Stimulated activated CD4-positive, alpha-beta T cell treated with anti-CD3 and anti-CD28 coated beads, Interleukin-15, amount 100 ng/mL, for 48 hours (primary cell): ENCODE results near the gene SLC1A7.

ENCODE experiments used
- DNase-seq, 2 donors: peaks; one replicate each; pipeline ENCODE4 v3.0.0-alpha.2; 2020; ENCODE audit warnings: low read depth in 2 of 2

Gene SLC1A7

GRCh38 chr1:53133261-53134041 lies 9.0 kb downstream of the SLC1A7 start:
- DNase-seq = no peak

GRCh38 chr1:53132176-53132575 lies 10.3 kb downstream of the SLC1A7 start:
- no peak for DNase-seq

GRCh38 chr1:53131590-53131938 lies 10.9 kb downstream of the SLC1A7 start:
- no peak for DNase-seq

GRCh38 chr1:53130878-53131589 lies 11.4 kb downstream of the SLC1A7 start:
- no peak for DNase-seq

- no peak for DNase-seq
Measured at GRCh38 chr1:53130598-53130877, 11.9 kb downstream of the SLC1A7 start.

- DNase-seq = no peak
Measured at GRCh38 chr1:53129891-53130597, 12.4 kb downstream of the SLC1A7 start.

- no peak for DNase-seq
Measured at GRCh38 chr1:53128401-53128800, 14.0 kb downstream of the SLC1A7 start.

GRCh38 chr1:53127546-53127945 lies 14.9 kb downstream of the SLC1A7 start:
- DNase-seq = no peak

GRCh38 chr1:53126495-53126894 lies 15.9 kb downstream of the SLC1A7 start:
- no peak for DNase-seq

- no peak for DNase-seq
Measured at GRCh38 chr1:53125623-53126360, 16.6 kb downstream of the SLC1A7 start.

- DNase-seq = no peak
Measured at GRCh38 chr1:53125122-53125521, 17.3 kb downstream of the SLC1A7 start.

- no peak for DNase-seq
Measured at GRCh38 chr1:53123453-53124140, 18.8 kb downstream of the SLC1A7 start.

GRCh38 chr1:53122961-53123413 lies 19.5 kb downstream of the SLC1A7 start:
- DNase-seq = no peak

GRCh38 chr1:53122201-53122885 lies 20.1 kb downstream of the SLC1A7 start:
- DNase-seq = no peak

GRCh38 chr1:53121319-53122172 lies 20.9 kb downstream of the SLC1A7 start:
- DNase-seq = no peak

- DNase-seq = no peak
Measured at GRCh38 chr1:53120659-53121058, 21.8 kb downstream of the SLC1A7 start.

GRCh38 chr1:53117836-53118235 lies 24.6 kb downstream of the SLC1A7 start:
- DNase-seq = no peak

GRCh38 chr1:53116933-53117600 lies 25.4 kb downstream of the SLC1A7 start:
- no peak for DNase-seq

GRCh38 chr1:53116307-53116810 lies 26.1 kb downstream of the SLC1A7 start:
- no peak for DNase-seq
